ENCODE measurements around the gene LY86.

DNA sequence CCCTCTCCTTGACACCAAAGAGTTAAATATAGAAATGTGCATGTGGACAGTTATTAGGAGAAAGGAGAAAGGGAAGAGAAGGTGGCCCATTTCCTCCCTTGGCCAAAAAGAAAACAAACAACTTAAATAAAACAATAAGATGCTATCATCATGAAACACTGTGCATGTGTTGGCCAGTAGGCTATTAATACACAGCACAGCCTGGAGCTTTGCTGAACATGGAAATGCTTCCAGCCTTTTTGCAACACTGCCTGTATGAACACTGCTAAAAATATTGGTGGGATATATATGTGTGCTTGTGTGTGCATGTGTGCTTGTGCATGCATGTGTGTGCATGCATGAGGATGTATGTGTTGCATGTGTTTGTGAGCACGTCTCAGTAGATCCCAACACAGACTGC is 100.4 kb downstream of the LY86 start:
- TF ChIP-seq POLR2A (IDR thresholded peaks at IDR 0.05) (no peak), POLR2AphosphoS5 (IDR thresholded peaks at IDR 0.05) (no peak)

All from upper lobe of left lung (tissue), 4 donors.